ENCODE data around the gene PARD3. TPM values are rescaled to one million over a fixed set of nuclear protein-coding genes. Genes with fewer than 3 reads are reported as not detected.

The PARD3 gene
- total and polyA plus RNA-seq, 2 donors (not counting 3 experiments of a cell fraction or from before 2014, with no cell fraction given) = 7.3 to 24.1 TPM

DNA sequence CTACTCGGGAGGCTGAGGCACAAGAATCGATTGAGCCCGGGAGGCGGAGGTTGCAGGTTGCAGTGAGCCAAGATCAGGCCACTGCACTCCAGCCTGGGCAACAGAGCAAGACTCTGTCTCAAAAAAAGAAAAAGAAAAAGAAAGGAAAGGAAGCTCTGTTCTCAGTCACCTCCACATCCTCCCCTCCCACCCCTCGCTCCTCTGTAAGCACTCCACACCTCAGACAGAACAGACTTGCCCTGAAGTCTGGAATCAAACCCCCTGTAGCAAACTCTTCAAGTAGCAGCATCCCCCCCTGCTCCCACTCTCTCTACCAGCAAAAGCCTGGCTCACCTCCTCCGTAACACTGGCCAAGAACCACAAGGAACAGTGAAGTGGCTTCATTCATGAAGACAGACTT lies 66.7 kb downstream of the PARD3 start:
- ChIA-PET POLR2A (no interaction called here), CTCF (interaction anchor here (0.7 kb wide), 1 partner anchor 59 kb away, joined by 3 read pairs; no protein-coding TSS in a partner anchor)
- intact Hi-C loops (cut with micrococcal nuclease) = no loop called here
- no TSS peak for BruUV-seq (replicated peaks)
- Histone ChIP-seq H3K36me3 (ENCODE audit: control insufficient read depth in 2 of 2, extremely low read depth in 1 of 2, insufficient read depth in 2 of 2, low read length in 2 of 2) (no peaks in the 10 kb centered on the region), H3K4me3 (replicated peaks in 1 of 3; ENCODE audit: insufficient read depth in 1 of 3, low read depth in 1 of 3, low read length in 3 of 3) (no peak overlapping the region), H3K4me1 (ENCODE audit: control insufficient read depth, extremely low read depth, insufficient read depth, low read length) (no peaks in the 10 kb centered on the region), H3K9ac (replicated peaks; ENCODE audit: extremely low read depth, insufficient read depth, low read length) (no peak overlapping the region), H3K9me3 (replicated peaks; ENCODE audit: control insufficient read depth, insufficient read depth, low read length) (no peaks in the 10 kb centered on the region), H2AFZ (ENCODE audit: low read depth, low read length) (no peak overlapping the region), H3K9me1 (replicated peaks; ENCODE audit: control insufficient read depth, extremely low read depth, insufficient read depth, low read length) (no peaks in the 10 kb centered on the region), H3K27me3 (ENCODE audit: control insufficient read depth in 2 of 2, insufficient read depth in 2 of 2, low read length in 2 of 2) (no peaks in the 10 kb centered on the region), H3K79me2 (ENCODE audit: control insufficient read depth, insufficient read depth, low read length) (peaks cover 1% of the 10 kb centered on the region), H4K20me1 (replicated peaks; ENCODE audit: control insufficient read depth, extremely low read depth, insufficient read depth, low read length) (no peaks in the 10 kb centered on the region), H3K27ac (ENCODE audit: insufficient read depth, low read depth, low read length) (no peak overlapping the region), H3K4me2 (ENCODE audit: insufficient read depth, low read length) (no peak overlapping the region)
- dilution Hi-C loops (cut with MboI; ENCODE audit: extremely low pct_ligation_motif_present, low sequenced_read_pairs) = no loop called here
- TF ChIP-seq MYC (IDR thresholded peaks at IDR 0.05; ENCODE audit: low read depth, low read length) = no peak
- TF ChIP-seq, protein P1, sequence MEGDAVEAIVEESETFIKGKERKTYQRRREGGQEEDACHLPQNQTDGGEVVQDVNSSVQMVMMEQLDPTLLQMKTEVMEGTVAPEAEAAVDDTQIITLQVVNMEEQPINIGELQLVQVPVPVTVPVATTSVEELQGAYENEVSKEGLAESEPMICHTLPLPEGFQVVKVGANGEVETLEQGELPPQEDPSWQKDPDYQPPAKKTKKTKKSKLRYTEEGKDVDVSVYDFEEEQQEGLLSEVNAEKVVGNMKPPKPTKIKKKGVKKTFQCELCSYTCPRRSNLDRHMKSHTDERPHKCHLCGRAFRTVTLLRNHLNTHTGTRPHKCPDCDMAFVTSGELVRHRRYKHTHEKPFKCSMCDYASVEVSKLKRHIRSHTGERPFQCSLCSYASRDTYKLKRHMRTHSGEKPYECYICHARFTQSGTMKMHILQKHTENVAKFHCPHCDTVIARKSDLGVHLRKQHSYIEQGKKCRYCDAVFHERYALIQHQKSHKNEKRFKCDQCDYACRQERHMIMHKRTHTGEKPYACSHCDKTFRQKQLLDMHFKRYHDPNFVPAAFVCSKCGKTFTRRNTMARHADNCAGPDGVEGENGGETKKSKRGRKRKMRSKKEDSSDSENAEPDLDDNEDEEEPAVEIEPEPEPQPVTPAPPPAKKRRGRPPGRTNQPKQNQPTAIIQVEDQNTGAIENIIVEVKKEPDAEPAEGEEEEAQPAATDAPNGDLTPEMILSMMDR (IDR thresholded peaks at IDR 0.05; ENCODE audit: extremely low read depth in 1 of 2, insufficient read depth in 1 of 2, low read depth in 1 of 2, low read length in 2 of 2) = no peak
- TF ChIP-seq JUN (IDR thresholded peaks at IDR 0.05; ENCODE audit: borderline replicate concordance, insufficient read depth, insufficient read length, low read depth) = no peak
- no peak for TF ChIP-seq FOS (IDR thresholded peaks at IDR 0.05; ENCODE audit: borderline replicate concordance, insufficient read depth, low read length)
- TF ChIP-seq GATA2 (IDR thresholded peaks at IDR 0.05; ENCODE audit: insufficient read depth, insufficient read length, low read depth, low read length) = no peak
- TF ChIP-seq EZH2 (IDR thresholded peaks at IDR 0.05; ENCODE audit: borderline replicate concordance, low read depth, low read length, severe bottlenecking) = no peak
- TF ChIP-seq POLR2A (IDR thresholded peaks at IDR 0.05; ENCODE audit: low read depth, low read length) = no peak
- TF ChIP-seq, protein P2, sequence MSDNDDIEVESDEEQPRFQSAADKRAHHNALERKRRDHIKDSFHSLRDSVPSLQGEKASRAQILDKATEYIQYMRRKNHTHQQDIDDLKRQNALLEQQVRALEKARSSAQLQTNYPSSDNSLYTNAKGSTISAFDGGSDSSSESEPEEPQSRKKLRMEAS (IDR thresholded peaks at IDR 0.05; ENCODE audit: insufficient read depth, insufficient read length) = no peak
- no peak for DNase-seq (ENCODE audit: low read depth, low spot score)
- no peak for FAIRE-seq
